Nephron (organoid): Measurements from ENCODE around the gene OPRL1.

Experiments
- H3K27ac Mint-ChIP-seq, 3 experiments: 2 replicates each; pipeline ENCODE4 v1.8.0; 2020; ENCODE audit warnings: mixed read lengths in 3 of 3, mild to moderate bottlenecking in 2 of 3, moderate library complexity in 1 of 3
- H3K27me3 Mint-ChIP-seq: 2 replicates; pipeline ENCODE4 v1.8.0; 2021; ENCODE audit warnings: low read depth, mild to moderate bottlenecking, moderate library complexity, mixed read lengths
- H3K36me3 Mint-ChIP-seq: 2 replicates; pipeline ENCODE4 v1.8.0; 2020; ENCODE audit warnings: low read depth, mixed read lengths
- H3K4me1 Mint-ChIP-seq: 2 replicates; pipeline ENCODE4 v1.8.0; 2020; ENCODE audit warnings: mixed read lengths
- H3K4me3 Mint-ChIP-seq, 3 experiments: 2 replicates each; pipeline ENCODE4 v1.8.0; 2020; ENCODE audit warnings: mild to moderate bottlenecking in 3 of 3, mixed read lengths in 3 of 3, moderate library complexity in 2 of 3
- H3K9me3 Mint-ChIP-seq: 2 replicates; pipeline ENCODE4 v1.8.0; 2020; ENCODE audit warnings: mixed read lengths
- TF ChIP-seq, protein P1 (sequence below), 3 experiments: fragments of 200-600 bp; sonication (generic); IDR thresholded peaks; one replicate each; pipeline ENCODE4 v1.5.0; 2021; ENCODE audit warnings: antibody characterized with exemption in 3 of 3; ENCODE audit not compliant: unreplicated experiment in 3 of 3

Gene OPRL1

DNA sequence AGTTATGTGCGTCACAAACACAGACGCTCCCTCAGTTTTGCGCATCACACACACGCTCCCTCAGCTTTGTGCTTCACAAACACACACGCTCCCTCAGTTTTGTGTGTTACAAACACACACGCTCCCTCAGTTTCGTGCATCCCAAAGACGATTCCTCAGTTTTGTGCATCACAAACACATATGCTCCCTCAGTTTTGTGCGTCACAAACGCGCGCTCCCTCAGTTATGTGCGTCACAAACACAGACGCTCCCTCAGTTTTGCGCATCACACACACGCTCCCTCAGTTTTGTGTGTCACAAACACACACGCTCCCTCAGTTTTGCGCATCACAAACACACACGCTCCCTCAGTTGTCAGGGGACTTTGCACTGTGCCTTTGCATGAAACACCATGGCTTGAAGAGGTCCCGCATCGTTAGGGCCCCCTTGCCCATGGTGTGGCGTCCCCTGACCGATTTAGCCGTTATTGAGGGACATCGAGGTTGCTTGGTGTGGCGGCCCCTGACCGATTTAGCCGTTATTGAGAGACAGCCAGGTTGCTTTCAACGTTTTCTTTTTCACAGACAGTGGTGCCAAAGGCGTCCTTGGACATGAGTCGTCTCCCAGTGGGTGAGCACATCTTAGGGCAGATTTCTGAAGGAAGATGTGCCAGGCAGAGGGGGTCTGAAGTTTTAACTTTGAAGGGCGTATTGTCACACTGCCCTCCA lies 56.3 kb downstream of the OPRL1 start:
- no peaks in the 10 kb centered on the region for H3K9me3 Mint-ChIP-seq
- H3K4me1 Mint-ChIP-seq = no peaks in the 10 kb centered on the region
- H3K4me3 Mint-ChIP-seq = no peak overlapping the region

DNA sequence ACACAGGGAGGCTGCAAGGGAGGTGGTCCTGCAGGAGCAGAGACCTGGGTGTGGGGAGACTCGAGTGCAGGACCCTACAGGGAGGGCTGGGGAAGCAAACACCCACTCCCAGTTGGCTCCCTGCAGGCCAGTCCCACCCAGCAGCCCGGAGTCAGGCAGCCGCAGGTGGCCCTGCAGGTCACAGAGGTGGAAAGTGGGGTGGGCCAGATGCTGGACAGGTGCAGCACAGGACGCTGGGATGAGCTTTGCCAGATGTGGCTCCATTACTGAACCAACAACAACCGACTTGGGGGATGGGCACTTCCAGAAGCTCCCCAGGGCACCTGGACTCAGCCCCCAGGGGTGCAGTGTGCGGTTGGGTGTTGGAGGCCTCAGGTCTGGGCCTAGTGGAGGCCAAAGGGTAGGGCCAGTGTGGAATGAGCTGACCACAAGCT lies 57.7 kb downstream of the OPRL1 start:
- Mint-ChIP-seq H3K4me3 (no peak overlapping the region), H3K27me3 (peaks cover 15% of the 10 kb centered on the region), H3K27ac (no peak overlapping the region), H3K4me1 (no peaks in the 10 kb centered on the region), H3K9me3 (no peaks in the 10 kb centered on the region), H3K36me3 (no peaks in the 10 kb centered on the region)
- TF ChIP-seq, protein P1, sequence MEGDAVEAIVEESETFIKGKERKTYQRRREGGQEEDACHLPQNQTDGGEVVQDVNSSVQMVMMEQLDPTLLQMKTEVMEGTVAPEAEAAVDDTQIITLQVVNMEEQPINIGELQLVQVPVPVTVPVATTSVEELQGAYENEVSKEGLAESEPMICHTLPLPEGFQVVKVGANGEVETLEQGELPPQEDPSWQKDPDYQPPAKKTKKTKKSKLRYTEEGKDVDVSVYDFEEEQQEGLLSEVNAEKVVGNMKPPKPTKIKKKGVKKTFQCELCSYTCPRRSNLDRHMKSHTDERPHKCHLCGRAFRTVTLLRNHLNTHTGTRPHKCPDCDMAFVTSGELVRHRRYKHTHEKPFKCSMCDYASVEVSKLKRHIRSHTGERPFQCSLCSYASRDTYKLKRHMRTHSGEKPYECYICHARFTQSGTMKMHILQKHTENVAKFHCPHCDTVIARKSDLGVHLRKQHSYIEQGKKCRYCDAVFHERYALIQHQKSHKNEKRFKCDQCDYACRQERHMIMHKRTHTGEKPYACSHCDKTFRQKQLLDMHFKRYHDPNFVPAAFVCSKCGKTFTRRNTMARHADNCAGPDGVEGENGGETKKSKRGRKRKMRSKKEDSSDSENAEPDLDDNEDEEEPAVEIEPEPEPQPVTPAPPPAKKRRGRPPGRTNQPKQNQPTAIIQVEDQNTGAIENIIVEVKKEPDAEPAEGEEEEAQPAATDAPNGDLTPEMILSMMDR (IDR thresholded peaks at IDR 0.05; ENCODE audit: unreplicated experiment in 3 of 3) = no peak

More for the DNA sequence above, 56.3 kb downstream of the OPRL1 start:
- no peak overlapping the region for H3K27ac Mint-ChIP-seq
- peaks cover 14% of the 10 kb centered on the region for H3K27me3 Mint-ChIP-seq
- TF ChIP-seq, protein P1 (IDR thresholded peaks at IDR 0.05; ENCODE audit: unreplicated experiment in 3 of 3) = no peak
- no peaks in the 10 kb centered on the region for H3K36me3 Mint-ChIP-seq

DNA sequence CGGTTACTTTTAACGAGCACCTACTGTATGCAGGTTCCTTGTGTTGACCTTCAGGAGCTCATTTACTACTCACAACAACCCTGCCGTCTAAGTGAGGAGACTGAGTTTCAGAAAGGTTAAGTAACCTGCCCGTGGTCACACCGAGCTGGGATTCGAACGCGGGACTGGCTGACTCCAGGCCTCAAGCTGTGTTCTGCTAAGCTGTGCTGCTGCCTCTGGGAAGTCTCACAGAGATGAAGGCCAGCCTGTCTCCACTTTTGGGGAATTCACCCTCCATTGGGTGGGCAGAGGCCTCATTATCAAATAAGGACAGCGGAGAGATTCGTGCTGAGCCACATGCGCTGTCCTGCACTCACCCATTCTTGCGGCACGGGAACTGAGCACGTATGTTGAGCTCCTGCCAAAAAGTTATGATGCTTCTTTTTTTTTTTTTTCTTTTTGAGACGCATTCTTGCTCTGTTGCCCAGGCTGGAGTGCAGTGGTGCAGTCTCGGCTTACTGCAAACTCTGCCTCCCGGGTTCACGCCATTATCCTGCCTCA lies 58.5 kb downstream of the OPRL1 start:
- H3K27ac Mint-ChIP-seq = no peak overlapping the region
- H3K4me1 Mint-ChIP-seq = no peaks in the 10 kb centered on the region
- no peaks in the 10 kb centered on the region for H3K9me3 Mint-ChIP-seq
- TF ChIP-seq, protein P1 (IDR thresholded peaks at IDR 0.05; ENCODE audit: unreplicated experiment in 3 of 3) = no peak
- H3K36me3 Mint-ChIP-seq = no peaks in the 10 kb centered on the region
- peaks cover 21% of the 10 kb centered on the region for H3K27me3 Mint-ChIP-seq
- H3K4me3 Mint-ChIP-seq = no peak overlapping the region

DNA sequence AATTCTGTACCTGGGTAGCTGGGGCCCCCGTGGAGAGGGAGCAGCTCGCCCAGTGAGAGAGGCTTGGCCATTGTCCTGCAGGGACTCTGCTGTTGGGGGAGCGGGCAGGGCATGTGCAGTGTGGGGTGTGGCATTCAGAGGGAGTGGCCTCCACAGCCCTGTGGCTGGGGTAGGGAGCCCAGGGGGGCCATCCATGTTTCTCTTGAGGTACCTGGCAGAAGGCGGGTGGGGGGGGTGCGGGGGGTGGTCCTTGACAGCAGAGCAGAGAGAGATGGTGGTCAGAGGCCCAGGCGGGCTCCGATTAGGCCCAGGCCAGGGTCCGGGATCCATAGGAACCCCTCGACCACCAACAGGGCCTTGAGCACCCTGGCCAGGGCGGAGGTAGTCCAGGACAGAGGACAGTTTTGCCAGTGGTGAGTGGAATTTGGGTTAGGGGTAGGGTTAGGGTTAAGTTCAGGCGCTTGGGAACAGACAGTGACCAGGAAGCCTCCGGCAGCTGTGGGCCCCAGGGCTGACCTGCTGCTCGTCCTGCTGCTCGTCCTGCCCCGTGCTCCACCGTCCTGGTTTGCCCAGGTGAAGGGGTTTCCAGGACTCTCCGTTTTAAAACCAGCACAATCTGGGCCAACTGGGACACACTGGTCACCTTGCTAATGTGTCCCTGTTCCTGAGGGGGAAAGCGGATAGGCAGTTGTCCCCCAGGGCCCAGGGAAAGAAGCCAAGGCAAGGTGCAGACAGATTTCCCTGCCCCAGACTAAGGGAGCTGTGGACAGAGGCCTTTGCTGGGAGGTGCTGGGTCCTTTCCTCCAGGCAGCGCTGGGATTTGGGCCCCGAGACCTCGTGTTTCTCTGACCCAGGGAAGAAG lies 59.5 kb downstream of the OPRL1 start:
- Mint-ChIP-seq H3K27me3 (peaks cover 24% of the 10 kb centered on the region), H3K27ac (no peak overlapping the region), H3K9me3 (no peaks in the 10 kb centered on the region), H3K4me1 (no peaks in the 10 kb centered on the region), H3K36me3 (no peaks in the 10 kb centered on the region), H3K4me3 (no peak overlapping the region)
- TF ChIP-seq, protein P1 (IDR thresholded peaks at IDR 0.05; ENCODE audit: unreplicated experiment in 3 of 3) = no peak

DNA sequence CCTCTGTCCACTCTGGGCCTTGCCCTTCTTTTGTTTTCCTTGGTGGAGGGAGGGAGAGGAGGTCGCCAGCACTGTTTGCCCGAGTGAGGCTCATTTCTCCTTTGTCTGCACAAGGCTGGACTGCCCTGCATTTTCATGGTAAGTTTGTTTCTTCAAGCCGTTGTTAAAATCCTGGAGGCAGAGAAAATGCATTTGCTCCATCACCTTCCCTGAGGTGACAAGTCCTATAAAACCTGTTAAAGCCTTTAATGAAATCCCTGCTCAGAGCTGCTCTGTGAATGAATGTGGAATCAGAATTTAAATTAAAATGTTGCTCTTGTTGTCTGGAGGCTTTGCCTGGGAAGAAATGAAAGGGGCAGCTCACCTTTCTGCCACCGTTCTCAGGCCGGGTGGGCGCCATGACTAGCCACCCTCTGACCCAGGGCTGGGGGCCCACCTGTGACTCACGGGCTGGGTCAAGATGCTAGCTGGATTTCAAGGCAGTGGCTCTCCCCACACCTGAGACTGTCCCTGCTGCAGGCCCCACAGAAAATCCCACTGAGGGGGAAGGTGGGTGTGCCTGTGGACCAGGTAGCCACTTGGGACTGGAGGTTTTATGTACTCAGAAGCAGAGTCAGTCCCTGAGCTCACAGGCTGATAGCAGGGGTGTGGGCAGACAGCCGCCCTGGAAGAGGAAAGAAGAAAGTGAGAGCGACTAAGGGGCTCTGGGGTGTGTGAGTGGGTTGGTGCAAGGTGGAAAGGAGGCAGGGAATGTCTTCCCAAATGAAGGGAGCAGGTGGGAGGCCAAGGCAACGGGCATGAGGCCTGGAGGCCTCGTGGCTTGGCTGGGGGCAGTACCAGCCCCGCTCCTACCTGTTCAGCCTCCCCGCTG lies 60.4 kb downstream of the OPRL1 start:
- H3K27me3 Mint-ChIP-seq = peaks cover 23% of the 10 kb centered on the region
- peaks cover 5% of the 10 kb centered on the region for H3K9me3 Mint-ChIP-seq
- H3K36me3 Mint-ChIP-seq = no peaks in the 10 kb centered on the region
- no peak overlapping the region for H3K4me3 Mint-ChIP-seq
- peak overlapping the region in 1 of 3 experiments; percentile 79 for H3K27ac Mint-ChIP-seq
- TF ChIP-seq, protein P1 (IDR thresholded peaks at IDR 0.05; ENCODE audit: unreplicated experiment in 3 of 3) = no peak
- H3K4me1 Mint-ChIP-seq = no peaks in the 10 kb centered on the region
